Stimulated activated CD8-positive, alpha-beta memory T cell treated with anti-CD3 and anti-CD28 coated beads, Interleukin-4, amount 100 ng/mL, for 1 hour (primary cell): Measurements from ENCODE around the gene CASS4.

Experiments used
- DNase-seq, 2 donors: peaks; one replicate each; pipeline ENCODE4 v3.0.0-alpha.2; 2020; ENCODE audit warnings: low read depth in 2 of 2, low spot score in 1 of 2

CASS4 gene

GRCh38 chr20:56504373-56505005, 92.4 kb downstream of the CASS4 start:
- no peak for DNase-seq

DNA sequence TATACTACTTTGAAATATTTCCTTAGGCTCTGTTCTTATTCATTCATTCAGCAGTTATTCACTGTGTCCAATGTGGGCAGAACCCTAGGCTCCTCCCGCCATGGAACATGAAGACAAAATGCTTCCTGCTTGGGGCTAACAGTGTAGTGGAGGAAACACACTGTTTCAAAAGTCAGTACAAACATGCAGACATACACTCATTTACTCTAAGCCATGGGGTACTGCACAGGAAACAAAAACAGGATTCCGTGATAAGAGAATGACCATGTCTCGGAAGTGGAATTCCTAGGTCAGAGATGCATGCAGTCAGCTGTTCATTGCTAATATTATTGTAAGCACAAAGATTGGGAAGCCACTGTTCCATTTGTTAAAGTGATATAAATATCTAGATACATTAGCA, 94.0 kb downstream of the CASS4 start:
- DNase-seq = no peak
